ENCODE data around the gene HERPUD1.
"Not testable (repeated sequence)": the region's sequence is repeated elsewhere in the genome, so short reads cannot be mapped to it uniquely, and the experiment has no call there.

Gene HERPUD1

GRCh38 chr16:56933828-56934598, 2.1 kb downstream of the HERPUD1 start:
- DNase-seq = no peak

GRCh38 chr16:56934599-56935145, 2.7 kb downstream of the HERPUD1 start:
- not testable (repeated sequence) for DNase-seq

- DNase-seq = no peak
These were observed 3.3 kb downstream of the HERPUD1 start for GRCh38 chr16:56935201-56935600.

- DNase-seq = no peak
These were observed 4.5 kb downstream of the HERPUD1 start for GRCh38 chr16:56936491-56936890.

- peak in 1 of 56 donors; percentile 31 for DNase-seq
These were observed 5.0 kb downstream of the HERPUD1 start for GRCh38 chr16:56936950-56937349.

GRCh38 chr16:56938664-56939513, 6.9 kb downstream of the HERPUD1 start:
- DNase-seq = no peak

- no peak for DNase-seq
These were observed 7.9 kb downstream of the HERPUD1 start for GRCh38 chr16:56939801-56940200.

- no peak for DNase-seq
These were observed 9.2 kb downstream of the HERPUD1 start for GRCh38 chr16:56941092-56941491.

- DNase-seq = no peak
These were observed 10.0 kb downstream of the HERPUD1 start for GRCh38 chr16:56941856-56942331.

- DNase-seq = peak in 1 of 56 donors; percentile 19
These were observed 11.9 kb downstream of the HERPUD1 start for GRCh38 chr16:56943761-56944375.

- no peak for DNase-seq
These were observed 13.3 kb downstream of the HERPUD1 start for GRCh38 chr16:56944954-56945839.

GRCh38 chr16:56945847-56946527, 14.0 kb downstream of the HERPUD1 start:
- DNase-seq = no peak

- DNase-seq = peak in 21 of 56 donors; percentile 11 to 70 (median 36)
These were observed 15.0 kb downstream of the HERPUD1 start for GRCh38 chr16:56946767-56947603.

- DNase-seq = no peak
These were observed 15.7 kb downstream of the HERPUD1 start for GRCh38 chr16:56947604-56947995.

- no peak for DNase-seq
These were observed 16.3 kb downstream of the HERPUD1 start for GRCh38 chr16:56948234-56948633.

- DNase-seq = no peak
These were observed 18.1 kb downstream of the HERPUD1 start for GRCh38 chr16:56950051-56950450.

- no peak for DNase-seq
These were observed 18.5 kb downstream of the HERPUD1 start for GRCh38 chr16:56950455-56950854.

- DNase-seq = peak in 4 of 56 donors; percentile 21 to 38 (median 24)
These were observed 19.2 kb downstream of the HERPUD1 start for GRCh38 chr16:56950881-56951771.
